Measurements from ENCODE around the gene REEP1. TPM values are rescaled to one million over a fixed set of nuclear protein-coding genes. Genes with fewer than 3 reads are reported as not detected.
A peak's percentile ranks its signal among the peaks of the same experiment; 100 is the strongest.

Gene REEP1
- total RNA-seq, 1 donor from 2014 or later: 24.0 TPM

- H3K4me3 ChIP-seq (ENCODE audit: low read length in 3 of 3): peak overlapping the region in 1 of 3 donors; percentile 30
- no peak overlapping the region for H3K9ac ChIP-seq (ENCODE audit: low read depth in 1 of 3, low read length in 3 of 3)
- peaks cover 20 to 35% (median 25%) of the 10 kb centered on the region in 3 donors for H3K4me1 ChIP-seq (ENCODE audit: control insufficient read depth in 3 of 3, insufficient read depth in 3 of 3, low read length in 3 of 3)
- no peaks in the 10 kb centered on the region for H3K9me3 ChIP-seq (ENCODE audit: control insufficient read depth in 3 of 3, low read length in 3 of 3)
- no peaks in the 10 kb centered on the region for H3K27me3 ChIP-seq (ENCODE audit: control insufficient read depth in 3 of 3, insufficient read depth in 3 of 3, low read length in 3 of 3)
- peak overlapping the region; percentile 14 for H3K27ac ChIP-seq (ENCODE audit: low read depth, low read length)
- H3K36me3 ChIP-seq (ENCODE audit: control insufficient read depth in 3 of 3, insufficient read depth in 3 of 3, low read length in 3 of 3): no peaks in the 10 kb centered on the region
Measured at GRCh38 chr2:86291328-86291662, 46.1 kb downstream of the REEP1 start.

- Histone ChIP-seq H3K4me1 (ENCODE audit: control insufficient read depth in 3 of 3, insufficient read depth in 3 of 3, low read length in 3 of 3) (peaks cover 25 to 41% (median 26%) of the 10 kb centered on the region in 3 donors), H3K36me3 (ENCODE audit: control insufficient read depth in 3 of 3, insufficient read depth in 3 of 3, low read length in 3 of 3) (peaks cover 0 to 2% (median 0%) of the 10 kb centered on the region in 3 donors), H3K4me3 (ENCODE audit: low read length in 3 of 3) (peak overlapping the region in 1 of 3 donors; percentile 30), H3K27ac (ENCODE audit: low read depth, low read length) (peak overlapping the region; percentile 14), H3K9ac (ENCODE audit: low read depth in 1 of 3, low read length in 3 of 3) (peak overlapping the region in 2 of 3 donors; percentile 24 to 26), H3K9me3 (ENCODE audit: control insufficient read depth in 3 of 3, low read length in 3 of 3) (no peaks in the 10 kb centered on the region), H3K27me3 (ENCODE audit: control insufficient read depth in 3 of 3, insufficient read depth in 3 of 3, low read length in 3 of 3) (no peaks in the 10 kb centered on the region)
Measured at GRCh38 chr2:86290596-86291327, 46.7 kb downstream of the REEP1 start.

GRCh38 chr2:86286516-86286915, 50.9 kb downstream of the REEP1 start:
- H3K9me3 ChIP-seq (ENCODE audit: control insufficient read depth in 3 of 3, low read length in 3 of 3): no peaks in the 10 kb centered on the region
- no peaks in the 10 kb centered on the region for H3K27me3 ChIP-seq (ENCODE audit: control insufficient read depth in 3 of 3, insufficient read depth in 3 of 3, low read length in 3 of 3)
- H3K27ac ChIP-seq (ENCODE audit: low read depth, low read length): no peak overlapping the region
- no peak overlapping the region for H3K9ac ChIP-seq (ENCODE audit: low read depth in 1 of 3, low read length in 3 of 3)
- H3K36me3 ChIP-seq (ENCODE audit: control insufficient read depth in 3 of 3, insufficient read depth in 3 of 3, low read length in 3 of 3): peaks cover 0 to 3% (median 2%) of the 10 kb centered on the region in 3 donors
- H3K4me3 ChIP-seq (ENCODE audit: low read length in 3 of 3): no peak overlapping the region
- peaks cover 39 to 55% (median 45%) of the 10 kb centered on the region in 3 donors for H3K4me1 ChIP-seq (ENCODE audit: control insufficient read depth in 3 of 3, insufficient read depth in 3 of 3, low read length in 3 of 3)

GRCh38 chr2:86285981-86286380, 51.4 kb downstream of the REEP1 start:
- H3K36me3 ChIP-seq (ENCODE audit: control insufficient read depth in 3 of 3, insufficient read depth in 3 of 3, low read length in 3 of 3): peaks cover 0 to 3% (median 2%) of the 10 kb centered on the region in 3 donors
- H3K27me3 ChIP-seq (ENCODE audit: control insufficient read depth in 3 of 3, insufficient read depth in 3 of 3, low read length in 3 of 3): no peaks in the 10 kb centered on the region
- peak overlapping the region in 1 of 3 donors; percentile 33 for H3K9ac ChIP-seq (ENCODE audit: low read depth in 1 of 3, low read length in 3 of 3)
- no peak overlapping the region for H3K27ac ChIP-seq (ENCODE audit: low read depth, low read length)
- H3K9me3 ChIP-seq (ENCODE audit: control insufficient read depth in 3 of 3, low read length in 3 of 3): no peaks in the 10 kb centered on the region
- no peak overlapping the region for H3K4me3 ChIP-seq (ENCODE audit: low read length in 3 of 3)
- H3K4me1 ChIP-seq (ENCODE audit: control insufficient read depth in 3 of 3, insufficient read depth in 3 of 3, low read length in 3 of 3): peaks cover 33 to 52% (median 42%) of the 10 kb centered on the region in 3 donors

GRCh38 chr2:86285571-86285970, 51.9 kb downstream of the REEP1 start:
- H3K4me1 ChIP-seq (ENCODE audit: control insufficient read depth in 3 of 3, insufficient read depth in 3 of 3, low read length in 3 of 3): peaks cover 34 to 52% (median 42%) of the 10 kb centered on the region in 3 donors
- peaks cover 0 to 3% (median 2%) of the 10 kb centered on the region in 3 donors for H3K36me3 ChIP-seq (ENCODE audit: control insufficient read depth in 3 of 3, insufficient read depth in 3 of 3, low read length in 3 of 3)
- no peaks in the 10 kb centered on the region for H3K27me3 ChIP-seq (ENCODE audit: control insufficient read depth in 3 of 3, insufficient read depth in 3 of 3, low read length in 3 of 3)
- H3K4me3 ChIP-seq (ENCODE audit: low read length in 3 of 3): no peak overlapping the region
- H3K27ac ChIP-seq (ENCODE audit: low read depth, low read length): no peak overlapping the region
- H3K9me3 ChIP-seq (ENCODE audit: control insufficient read depth in 3 of 3, low read length in 3 of 3): no peaks in the 10 kb centered on the region
- H3K9ac ChIP-seq (ENCODE audit: low read depth in 1 of 3, low read length in 3 of 3): no peak overlapping the region

GRCh38 chr2:86284987-86285386, 52.4 kb downstream of the REEP1 start:
- Histone ChIP-seq H3K36me3 (ENCODE audit: control insufficient read depth in 3 of 3, insufficient read depth in 3 of 3, low read length in 3 of 3) (peaks cover 0 to 3% (median 2%) of the 10 kb centered on the region in 3 donors), H3K4me3 (ENCODE audit: low read length in 3 of 3) (peak overlapping the region in 2 of 3 donors; percentile 17 to 56), H3K9me3 (ENCODE audit: control insufficient read depth in 3 of 3, low read length in 3 of 3) (no peaks in the 10 kb centered on the region), H3K9ac (ENCODE audit: low read depth in 1 of 3, low read length in 3 of 3) (peak overlapping the region in 2 of 3 donors; percentile 39 to 68), H3K27ac (ENCODE audit: low read depth, low read length) (peak overlapping the region; percentile 82), H3K27me3 (ENCODE audit: control insufficient read depth in 3 of 3, insufficient read depth in 3 of 3, low read length in 3 of 3) (no peaks in the 10 kb centered on the region), H3K4me1 (ENCODE audit: control insufficient read depth in 3 of 3, insufficient read depth in 3 of 3, low read length in 3 of 3) (peaks cover 34 to 53% (median 45%) of the 10 kb centered on the region in 3 donors)

- H3K36me3 ChIP-seq (ENCODE audit: control insufficient read depth in 3 of 3, insufficient read depth in 3 of 3, low read length in 3 of 3): peaks cover 0 to 3% (median 2%) of the 10 kb centered on the region in 3 donors
- no peaks in the 10 kb centered on the region for H3K27me3 ChIP-seq (ENCODE audit: control insufficient read depth in 3 of 3, insufficient read depth in 3 of 3, low read length in 3 of 3)
- H3K27ac ChIP-seq (ENCODE audit: low read depth, low read length): peak overlapping the region; percentile 82
- H3K9ac ChIP-seq (ENCODE audit: low read depth in 1 of 3, low read length in 3 of 3): peak overlapping the region; percentile 15 to 68 (median 39)
- H3K4me3 ChIP-seq (ENCODE audit: low read length in 3 of 3): peak overlapping the region in 2 of 3 donors; percentile 17 to 56
- peaks cover 39 to 58% (median 51%) of the 10 kb centered on the region in 3 donors for H3K4me1 ChIP-seq (ENCODE audit: control insufficient read depth in 3 of 3, insufficient read depth in 3 of 3, low read length in 3 of 3)
- no peaks in the 10 kb centered on the region for H3K9me3 ChIP-seq (ENCODE audit: control insufficient read depth in 3 of 3, low read length in 3 of 3)
Measured at GRCh38 chr2:86284401-86284841, 53.0 kb downstream of the REEP1 start.

GRCh38 chr2:86283411-86284030, 53.9 kb downstream of the REEP1 start:
- Histone ChIP-seq H3K9ac (ENCODE audit: low read depth in 1 of 3, low read length in 3 of 3) (peak overlapping the region; percentile 25 to 68 (median 39)), H3K27me3 (ENCODE audit: control insufficient read depth in 3 of 3, insufficient read depth in 3 of 3, low read length in 3 of 3) (no peaks in the 10 kb centered on the region), H3K4me1 (ENCODE audit: control insufficient read depth in 3 of 3, insufficient read depth in 3 of 3, low read length in 3 of 3) (peaks cover 41 to 64% (median 53%) of the 10 kb centered on the region in 3 donors), H3K27ac (ENCODE audit: low read depth, low read length) (peak overlapping the region; percentile 82), H3K4me3 (ENCODE audit: low read length in 3 of 3) (peak overlapping the region; percentile 6 to 18 (median 15)), H3K36me3 (ENCODE audit: control insufficient read depth in 3 of 3, insufficient read depth in 3 of 3, low read length in 3 of 3) (peaks cover 0 to 3% (median 2%) of the 10 kb centered on the region in 3 donors), H3K9me3 (ENCODE audit: control insufficient read depth in 3 of 3, low read length in 3 of 3) (no peaks in the 10 kb centered on the region)

- peak overlapping the region; percentile 1 for H3K27ac ChIP-seq (ENCODE audit: low read depth, low read length)
- H3K27me3 ChIP-seq (ENCODE audit: control insufficient read depth in 3 of 3, insufficient read depth in 3 of 3, low read length in 3 of 3): no peaks in the 10 kb centered on the region
- H3K9ac ChIP-seq (ENCODE audit: low read depth in 1 of 3, low read length in 3 of 3): no peak overlapping the region
- H3K36me3 ChIP-seq (ENCODE audit: control insufficient read depth in 3 of 3, insufficient read depth in 3 of 3, low read length in 3 of 3): peaks cover 0 to 3% (median 2%) of the 10 kb centered on the region in 3 donors
- peaks cover 42 to 64% (median 53%) of the 10 kb centered on the region in 3 donors for H3K4me1 ChIP-seq (ENCODE audit: control insufficient read depth in 3 of 3, insufficient read depth in 3 of 3, low read length in 3 of 3)
- no peak overlapping the region for H3K4me3 ChIP-seq (ENCODE audit: low read length in 3 of 3)
- H3K9me3 ChIP-seq (ENCODE audit: control insufficient read depth in 3 of 3, low read length in 3 of 3): no peaks in the 10 kb centered on the region
Measured at GRCh38 chr2:86281066-86281700, 56.2 kb downstream of the REEP1 start.
